Erythroblast (primary cell): ENCODE data around the gene EVA1C.
"Not testable (repeated sequence)": the region's sequence is repeated elsewhere in the genome, so short reads cannot be mapped to it uniquely, and the experiment has no call there.

Experiments
- DNase-seq, 2 experiments: peaks; one replicate each; lab custom pipeline; 2025; lab: John Stamatoyannopoulos, UW
- GATA1 ChIP-seq: IDR thresholded peaks from 2 replicates; pipeline ENCODE4 v1.6.1; 2011; ENCODE audit warnings: low read depth, mild to moderate bottlenecking, control low read depth, low read length, moderate library complexity
- POLR2A ChIP-seq: IDR thresholded peaks from 2 replicates; pipeline ENCODE4 v1.6.1; 2011; ENCODE audit warnings: mild to moderate bottlenecking, low read length

Gene EVA1C

DNA sequence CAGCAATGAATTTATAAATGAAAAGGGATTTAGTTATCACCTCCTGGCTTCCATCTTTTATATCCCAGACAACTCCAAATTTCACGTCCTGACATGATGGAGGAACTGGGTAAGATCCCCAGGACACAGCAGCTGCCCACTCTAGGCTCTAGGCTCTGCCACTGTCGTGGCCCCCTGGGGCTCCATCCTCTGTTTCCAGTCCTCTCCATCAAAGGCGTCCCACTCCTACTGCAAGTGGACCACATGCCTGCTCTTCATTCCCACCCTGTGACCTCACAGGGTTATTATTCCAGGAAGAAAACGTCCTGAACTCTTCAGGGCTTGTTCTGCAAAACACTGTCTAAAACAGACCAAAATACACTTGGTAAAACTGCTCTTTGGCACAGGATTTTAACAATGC, 31.6 kb upstream of the EVA1C start:
- TF ChIP-seq POLR2A (no peak), GATA1 (no peak)
- no peak for DNase-seq

DNA sequence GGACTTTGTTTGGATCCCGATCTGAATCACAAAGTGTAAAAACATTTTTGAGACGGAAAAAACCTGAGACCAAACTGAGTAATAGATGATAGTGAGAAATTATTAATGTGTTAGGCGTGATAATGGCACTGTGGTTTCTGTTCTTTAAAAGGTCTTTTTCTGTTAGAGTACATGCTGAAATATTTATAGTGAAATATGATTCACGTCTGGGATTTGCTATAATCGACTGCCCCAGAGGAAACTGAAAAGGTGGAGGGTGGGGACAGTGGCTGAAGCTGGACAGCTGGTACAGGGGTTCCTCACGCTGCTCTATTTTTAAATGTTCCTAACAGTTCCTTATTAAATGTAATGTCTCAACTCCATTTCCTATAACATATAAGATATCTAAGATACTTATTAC, 30.9 kb upstream of the EVA1C start:
- no peak for DNase-seq
- no peak for TF ChIP-seq POLR2A
- TF ChIP-seq GATA1: no peak

DNA sequence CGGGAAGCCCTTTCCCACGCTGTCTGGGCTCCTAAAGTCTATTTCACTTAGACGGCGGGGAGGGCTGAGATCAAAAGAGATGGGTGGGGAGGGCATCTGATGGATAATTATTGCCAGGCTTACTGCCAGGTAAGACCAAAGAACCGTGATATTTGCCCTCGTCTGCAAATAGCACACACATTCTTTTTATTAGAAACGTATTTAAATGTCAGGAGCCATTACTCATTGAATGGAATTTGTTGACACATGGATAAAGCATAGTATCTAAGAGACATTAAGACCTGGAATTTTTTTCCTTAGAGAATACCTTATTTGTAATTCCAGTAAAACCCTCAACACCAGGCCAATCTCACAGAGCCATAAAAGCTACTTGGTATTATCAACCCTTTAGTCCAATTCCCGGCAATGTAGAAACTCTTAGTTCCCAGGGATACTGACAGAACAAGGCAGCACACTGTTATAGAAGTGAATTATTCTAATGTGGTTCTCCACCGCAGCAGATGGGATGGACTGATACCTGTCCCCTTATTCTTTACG, 30.3 kb upstream of the EVA1C start:
- TF ChIP-seq POLR2A: no peak
- TF ChIP-seq GATA1: no peak
- no peak for DNase-seq

DNA sequence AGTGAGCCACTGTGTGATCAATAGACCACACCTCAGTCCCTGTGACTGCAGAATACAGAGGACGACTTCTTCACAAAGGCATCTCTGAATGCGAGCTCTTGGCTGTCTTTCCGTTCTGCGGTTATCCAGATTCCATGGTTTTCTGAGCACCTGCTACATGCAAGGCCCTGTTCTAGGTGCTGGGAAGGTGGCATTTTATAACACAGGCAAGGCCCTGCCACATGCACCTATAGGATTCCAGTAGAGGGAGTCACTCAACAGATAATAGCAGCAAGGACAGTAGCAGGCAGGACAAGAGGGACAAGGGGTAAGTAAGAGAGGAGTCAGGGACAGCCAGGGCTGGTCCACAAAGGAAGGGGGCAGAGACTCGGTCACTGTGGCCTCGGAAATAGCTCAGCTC, 28.7 kb upstream of the EVA1C start:
- DNase-seq: peak; percentile 8 to 13
- TF ChIP-seq GATA1 (no peak), POLR2A (no peak)

DNA sequence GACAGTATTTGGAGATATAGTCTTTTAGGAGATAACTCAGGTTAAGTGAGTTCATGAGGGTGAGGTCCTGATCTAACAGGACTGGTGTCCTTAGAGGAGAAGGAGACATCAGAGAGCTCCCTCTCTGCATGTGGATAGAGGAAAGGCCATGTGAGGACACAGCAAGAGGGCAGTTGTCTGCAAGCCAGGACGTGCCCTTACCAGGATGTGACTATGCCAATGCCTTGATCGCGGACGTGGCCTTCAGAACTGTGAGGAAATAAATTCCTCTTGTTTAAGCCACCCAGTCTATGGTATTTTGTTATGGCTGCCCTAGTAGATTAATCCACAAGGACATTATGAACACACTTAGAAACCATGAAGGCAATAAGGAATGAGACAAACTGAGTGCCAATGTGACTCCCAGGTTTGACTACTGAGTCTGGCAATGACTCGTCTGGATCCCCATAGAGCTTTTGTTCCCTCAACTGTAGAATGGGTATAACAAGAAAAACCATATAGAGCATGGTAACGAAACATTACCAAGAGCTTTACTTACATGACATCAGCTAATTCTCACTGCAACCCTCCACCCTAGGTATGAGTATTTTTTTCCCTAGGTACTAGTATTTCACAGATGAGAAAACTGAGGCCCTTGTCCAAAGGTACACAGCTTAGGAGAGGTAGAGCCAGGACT, 26.2 kb upstream of the EVA1C start:
- no peak for DNase-seq
- no peak for TF ChIP-seq POLR2A
- no peak for TF ChIP-seq GATA1

DNA sequence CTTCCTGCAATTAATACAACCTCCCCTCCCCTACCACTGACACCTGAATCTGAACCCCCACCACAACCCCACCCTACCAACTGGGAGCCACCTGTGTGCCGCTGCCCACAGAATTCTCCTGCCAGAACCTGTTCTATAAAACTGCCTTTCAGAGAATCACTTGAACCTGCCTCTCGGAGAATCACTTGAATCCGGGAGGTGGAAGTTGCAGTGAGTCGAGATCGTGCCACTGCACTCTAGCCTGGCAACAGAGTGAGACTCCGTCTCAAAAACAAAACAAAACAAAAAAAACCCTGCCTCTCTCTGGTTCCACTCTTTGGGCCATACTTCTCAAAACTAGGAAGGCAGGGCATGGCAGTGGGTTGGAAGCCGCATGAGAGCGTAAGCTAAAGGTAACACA, 25.4 kb upstream of the EVA1C start:
- DNase-seq: no peak
- TF ChIP-seq GATA1: no peak
- no peak for TF ChIP-seq POLR2A

DNA sequence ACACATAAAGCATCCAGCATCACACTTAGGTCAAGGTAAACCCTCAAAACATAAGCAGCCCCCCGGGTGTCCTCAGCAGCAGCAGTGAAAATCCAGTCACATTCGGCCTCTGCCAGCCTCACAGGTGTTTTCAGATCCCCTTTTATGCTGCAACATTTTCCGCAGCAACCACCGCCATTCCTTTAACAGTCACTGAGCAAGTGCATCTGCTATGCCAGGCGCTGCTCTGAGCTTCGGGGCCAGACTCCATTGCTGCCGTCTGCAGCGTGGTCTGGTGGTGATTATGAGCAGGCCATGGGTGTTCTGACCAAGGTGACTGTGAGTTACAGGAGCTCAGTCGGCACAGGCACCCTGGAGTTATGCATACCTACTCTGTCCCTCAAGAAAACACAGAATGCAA, 24.2 kb upstream of the EVA1C start:
- DNase-seq: no peak
- TF ChIP-seq POLR2A: no peak
- TF ChIP-seq GATA1: no peak

DNA sequence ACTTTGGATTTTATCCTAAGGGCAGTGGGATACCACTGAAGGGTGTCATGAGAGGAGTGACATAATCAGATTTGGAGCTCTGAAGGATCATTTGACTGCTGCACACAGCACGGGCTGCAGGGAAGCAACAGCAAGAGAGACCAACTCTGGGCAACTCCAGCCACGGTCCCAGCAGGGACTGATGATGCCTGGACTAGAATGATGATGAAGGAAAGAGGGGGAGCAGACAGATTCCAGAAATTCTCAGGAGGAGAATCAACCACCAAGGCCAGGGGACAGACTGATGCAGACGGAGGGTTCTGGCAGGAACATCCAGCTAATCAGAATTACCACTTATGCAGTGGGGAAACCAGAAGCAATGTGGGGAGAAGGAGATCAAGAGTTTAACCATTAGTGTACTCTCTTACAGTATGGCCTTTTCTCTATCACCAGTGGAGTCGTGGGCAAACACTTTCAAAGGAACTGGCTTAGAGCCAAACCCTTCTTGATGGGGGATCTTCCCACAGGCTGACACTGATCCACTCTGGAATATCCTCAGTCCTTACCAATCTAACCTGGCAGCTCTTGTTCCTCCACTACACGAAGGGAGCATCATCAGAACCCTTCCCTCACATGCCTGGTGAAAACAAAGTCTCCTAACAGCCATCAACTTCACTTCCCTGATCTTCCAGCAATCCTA, 23.0 kb upstream of the EVA1C start:
- DNase-seq: no peak

DNA sequence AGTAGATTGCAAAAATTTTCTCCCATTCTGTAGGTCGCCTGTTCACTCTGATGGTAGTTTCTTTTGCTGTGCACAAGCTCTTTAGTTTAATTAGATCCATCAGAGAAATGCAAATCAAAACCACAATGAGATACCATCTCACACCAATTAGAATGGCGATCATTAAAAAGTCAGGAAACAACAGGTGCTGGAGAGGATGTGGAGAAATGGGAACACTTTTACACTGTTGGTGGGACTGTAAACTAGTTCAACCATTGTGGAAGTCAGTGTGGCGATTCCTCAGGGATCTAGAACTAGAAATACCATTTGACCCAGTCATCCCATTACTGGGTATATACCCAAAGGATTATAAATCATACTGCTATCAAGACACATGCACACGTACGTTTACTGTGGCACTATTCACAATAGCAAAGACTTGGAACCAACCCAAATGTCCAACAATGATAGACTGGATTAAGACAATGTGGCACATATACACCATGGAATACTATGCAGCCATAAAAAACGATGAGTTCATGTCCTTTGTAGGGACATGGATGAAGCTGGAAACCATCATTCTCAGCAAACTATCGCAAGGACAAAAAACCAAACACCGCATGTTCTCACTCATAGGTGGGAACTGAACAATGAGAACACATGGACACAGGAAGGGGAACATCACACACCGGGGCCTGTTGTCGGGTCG, 21.8 kb upstream of the EVA1C start:
- not testable (repeated sequence) for DNase-seq

More for the DNA sequence above, 23.0 kb upstream of the EVA1C start:
- TF ChIP-seq GATA1: no peak
- no peak for TF ChIP-seq POLR2A

DNA sequence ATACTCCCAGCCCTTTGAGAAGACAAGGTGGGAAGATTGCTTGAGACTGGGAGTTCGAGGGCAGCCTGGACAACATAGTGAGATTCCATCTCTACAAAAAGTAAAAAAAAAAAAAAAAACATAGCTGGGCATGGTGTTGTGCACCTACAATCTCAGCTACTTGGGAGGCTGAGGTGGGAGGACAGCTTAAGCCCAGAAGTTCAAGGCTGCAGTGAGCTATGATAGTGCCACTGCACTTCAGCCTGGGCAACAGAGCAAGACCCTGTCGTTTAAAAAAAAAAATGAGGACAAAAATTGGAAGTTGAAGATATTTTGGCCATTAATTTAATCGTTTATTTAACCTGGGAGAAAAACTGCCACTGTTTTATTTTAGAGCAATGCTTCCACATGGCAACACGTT, 20.8 kb upstream of the EVA1C start:
- no peak for TF ChIP-seq GATA1
- no peak for TF ChIP-seq POLR2A
- no peak for DNase-seq

DNA sequence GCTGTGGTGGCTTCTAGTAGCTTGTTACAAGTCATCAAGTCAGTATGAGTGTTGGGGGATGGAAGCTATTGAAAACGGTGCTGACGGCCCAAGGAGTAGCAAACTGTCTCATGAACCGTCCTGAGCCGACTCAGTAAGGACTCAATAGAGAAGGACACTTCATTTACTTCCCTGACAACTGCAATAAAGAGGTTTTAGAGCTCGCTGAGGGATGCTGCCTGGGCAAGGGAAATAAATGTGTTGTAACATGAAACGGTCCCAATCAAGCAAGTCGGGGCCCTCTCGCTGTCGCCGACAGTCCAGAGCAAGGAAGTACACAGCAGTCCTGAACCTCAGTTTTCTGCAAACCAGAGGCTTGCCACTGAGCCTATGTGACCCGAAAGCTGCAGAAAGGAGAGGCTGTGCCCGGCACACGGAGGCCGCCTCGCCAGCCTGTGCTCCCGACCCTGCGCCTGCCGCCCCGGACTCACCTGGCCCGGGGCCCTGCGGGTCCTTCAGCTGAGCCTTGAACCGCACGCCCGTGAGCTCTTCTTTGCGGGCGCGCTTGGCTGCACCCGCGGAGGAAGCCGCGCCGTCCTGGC, 20.1 kb upstream of the EVA1C start:
- TF ChIP-seq GATA1: no peak
- no peak for TF ChIP-seq POLR2A
- DNase-seq: peak; percentile 53 to 56

DNA sequence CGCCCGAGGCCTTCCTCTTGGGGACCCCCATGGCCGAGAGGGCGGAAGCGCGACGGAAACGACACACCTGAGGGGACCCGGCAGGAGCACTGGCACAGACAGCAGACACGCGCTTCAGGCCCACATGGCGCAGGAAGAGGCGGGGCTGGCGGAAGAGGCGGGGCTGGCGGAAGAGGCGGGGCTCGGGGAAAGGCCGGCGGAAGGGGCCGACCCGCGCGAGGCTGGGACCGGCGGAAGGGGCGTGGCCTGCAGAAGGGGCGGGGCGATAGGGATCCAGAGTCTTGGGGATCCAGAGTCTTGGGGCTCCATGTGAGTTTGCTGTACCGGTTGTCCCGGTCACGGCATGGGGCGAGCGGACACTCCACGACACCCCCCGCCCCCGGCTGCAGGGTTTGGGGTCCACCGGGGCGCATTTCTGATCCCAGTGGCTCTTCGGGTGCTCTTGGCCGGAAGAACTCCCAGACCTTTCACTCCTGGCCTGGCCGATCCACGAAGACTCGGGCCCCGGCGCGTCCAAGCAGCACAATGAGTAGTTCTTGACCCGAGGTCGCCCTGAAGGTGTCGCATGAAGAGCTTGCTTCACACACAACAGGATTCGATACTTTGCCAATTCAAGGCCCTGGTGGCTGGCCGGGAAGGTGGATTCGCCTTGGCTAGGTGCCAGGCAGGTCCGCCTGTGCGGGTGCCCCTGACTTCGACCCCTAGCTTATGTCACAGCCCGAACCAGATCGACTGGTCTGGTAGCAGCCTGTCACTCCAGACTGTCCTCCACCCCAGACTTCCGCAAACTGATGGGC, 19.4 kb upstream of the EVA1C start, which contains the start of gene URB1:
Gene URB1, minus strand, starts transcription at position 133 of the 797 bp plus-strand sequence. Its CDS starts 102 bp downstream, at position 31.
- no peak for TF ChIP-seq GATA1
- TF ChIP-seq POLR2A: peak; percentile 89
- peak; percentile 92 to 97 for DNase-seq

DNA sequence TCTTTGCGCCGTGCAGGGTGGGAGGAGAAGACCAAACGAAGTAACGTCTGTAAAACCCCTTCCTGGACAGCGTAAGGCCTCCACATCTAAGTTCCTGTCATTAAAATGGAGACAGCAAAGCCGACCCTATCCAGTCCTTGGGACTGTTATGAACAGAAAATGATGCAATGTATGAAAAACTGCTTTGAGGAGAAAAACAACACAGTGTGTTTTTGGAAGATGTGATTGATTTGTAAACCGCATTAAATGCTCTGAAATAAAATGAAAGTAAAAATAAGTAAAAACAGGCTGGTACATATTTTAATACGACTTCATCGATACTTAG, 18.9 kb upstream of the EVA1C start:
- DNase-seq: no peak
- no peak for TF ChIP-seq GATA1
- no peak for TF ChIP-seq POLR2A
